ENCODE results near the gene CMTM2.

The CMTM2 gene

GRCh38 chr16:66585481-66586239 lies 6.4 kb downstream of the CMTM2 start:
- DNase-seq (ENCODE audit: low read depth in 1 of 2, low spot score in 1 of 2): peak in 1 of 2 experiments; percentile 86

DNA sequence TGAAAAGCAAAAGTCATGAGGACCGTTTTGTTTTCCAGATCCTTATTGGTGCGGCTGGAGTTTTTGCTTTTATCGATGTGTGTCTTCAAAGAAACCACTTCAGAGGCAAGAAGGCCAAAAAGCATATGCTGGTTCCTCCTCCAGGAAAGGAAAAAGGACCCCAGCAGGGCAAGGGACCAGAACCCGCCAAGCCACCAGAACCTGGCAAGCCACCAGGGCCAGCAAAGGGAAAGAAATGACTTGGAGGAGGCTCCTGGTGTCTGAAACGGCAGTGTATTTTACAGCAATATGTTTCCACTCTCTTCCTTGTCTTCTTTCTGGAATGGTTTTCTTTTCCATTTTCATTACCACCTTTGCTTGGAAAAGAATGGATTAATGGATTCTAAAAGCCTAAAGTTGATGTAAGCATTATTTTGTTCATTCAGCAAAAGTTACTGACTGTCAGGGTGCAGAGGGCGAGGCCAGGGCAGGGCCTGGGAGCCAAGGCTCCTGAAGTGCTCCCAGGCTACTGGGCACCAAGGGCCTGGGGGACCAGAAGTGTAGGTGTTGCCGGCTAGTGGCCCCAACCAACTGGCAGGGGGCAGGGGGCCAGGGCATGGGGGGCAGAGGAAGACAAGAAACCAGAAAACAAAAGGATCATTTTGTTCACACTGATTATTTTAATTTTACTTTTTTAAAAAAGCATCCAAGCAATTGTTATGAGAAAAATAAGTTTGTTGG lies 8.8 kb downstream of the CMTM2 start:
- H3K27ac ChIP-seq (replicated peaks): no peak overlapping the region
- no peaks in the 10 kb centered on the region for H3K27me3 ChIP-seq (ENCODE audit: insufficient read depth, poor library complexity, severe bottlenecking)
- TF ChIP-seq, protein P1, sequence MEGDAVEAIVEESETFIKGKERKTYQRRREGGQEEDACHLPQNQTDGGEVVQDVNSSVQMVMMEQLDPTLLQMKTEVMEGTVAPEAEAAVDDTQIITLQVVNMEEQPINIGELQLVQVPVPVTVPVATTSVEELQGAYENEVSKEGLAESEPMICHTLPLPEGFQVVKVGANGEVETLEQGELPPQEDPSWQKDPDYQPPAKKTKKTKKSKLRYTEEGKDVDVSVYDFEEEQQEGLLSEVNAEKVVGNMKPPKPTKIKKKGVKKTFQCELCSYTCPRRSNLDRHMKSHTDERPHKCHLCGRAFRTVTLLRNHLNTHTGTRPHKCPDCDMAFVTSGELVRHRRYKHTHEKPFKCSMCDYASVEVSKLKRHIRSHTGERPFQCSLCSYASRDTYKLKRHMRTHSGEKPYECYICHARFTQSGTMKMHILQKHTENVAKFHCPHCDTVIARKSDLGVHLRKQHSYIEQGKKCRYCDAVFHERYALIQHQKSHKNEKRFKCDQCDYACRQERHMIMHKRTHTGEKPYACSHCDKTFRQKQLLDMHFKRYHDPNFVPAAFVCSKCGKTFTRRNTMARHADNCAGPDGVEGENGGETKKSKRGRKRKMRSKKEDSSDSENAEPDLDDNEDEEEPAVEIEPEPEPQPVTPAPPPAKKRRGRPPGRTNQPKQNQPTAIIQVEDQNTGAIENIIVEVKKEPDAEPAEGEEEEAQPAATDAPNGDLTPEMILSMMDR (IDR thresholded peaks at IDR 0.05; ENCODE audit: insufficient read depth, low read length): no peak
- TF ChIP-seq SPI1 (IDR thresholded peaks at IDR 0.05; ENCODE audit: borderline replicate concordance, low read depth): no peak
- TF ChIP-seq, protein P2, sequence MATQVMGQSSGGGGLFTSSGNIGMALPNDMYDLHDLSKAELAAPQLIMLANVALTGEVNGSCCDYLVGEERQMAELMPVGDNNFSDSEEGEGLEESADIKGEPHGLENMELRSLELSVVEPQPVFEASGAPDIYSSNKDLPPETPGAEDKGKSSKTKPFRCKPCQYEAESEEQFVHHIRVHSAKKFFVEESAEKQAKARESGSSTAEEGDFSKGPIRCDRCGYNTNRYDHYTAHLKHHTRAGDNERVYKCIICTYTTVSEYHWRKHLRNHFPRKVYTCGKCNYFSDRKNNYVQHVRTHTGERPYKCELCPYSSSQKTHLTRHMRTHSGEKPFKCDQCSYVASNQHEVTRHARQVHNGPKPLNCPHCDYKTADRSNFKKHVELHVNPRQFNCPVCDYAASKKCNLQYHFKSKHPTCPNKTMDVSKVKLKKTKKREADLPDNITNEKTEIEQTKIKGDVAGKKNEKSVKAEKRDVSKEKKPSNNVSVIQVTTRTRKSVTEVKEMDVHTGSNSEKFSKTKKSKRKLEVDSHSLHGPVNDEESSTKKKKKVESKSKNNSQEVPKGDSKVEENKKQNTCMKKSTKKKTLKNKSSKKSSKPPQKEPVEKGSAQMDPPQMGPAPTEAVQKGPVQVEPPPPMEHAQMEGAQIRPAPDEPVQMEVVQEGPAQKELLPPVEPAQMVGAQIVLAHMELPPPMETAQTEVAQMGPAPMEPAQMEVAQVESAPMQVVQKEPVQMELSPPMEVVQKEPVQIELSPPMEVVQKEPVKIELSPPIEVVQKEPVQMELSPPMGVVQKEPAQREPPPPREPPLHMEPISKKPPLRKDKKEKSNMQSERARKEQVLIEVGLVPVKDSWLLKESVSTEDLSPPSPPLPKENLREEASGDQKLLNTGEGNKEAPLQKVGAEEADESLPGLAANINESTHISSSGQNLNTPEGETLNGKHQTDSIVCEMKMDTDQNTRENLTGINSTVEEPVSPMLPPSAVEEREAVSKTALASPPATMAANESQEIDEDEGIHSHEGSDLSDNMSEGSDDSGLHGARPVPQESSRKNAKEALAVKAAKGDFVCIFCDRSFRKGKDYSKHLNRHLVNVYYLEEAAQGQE (IDR thresholded peaks at IDR 0.05; ENCODE audit: insufficient replicate concordance, low read depth): no peak
- no peak for TF ChIP-seq GABPA (IDR thresholded peaks at IDR 0.05; ENCODE audit: low read depth)
- TF ChIP-seq POLR2AphosphoS5 (IDR thresholded peaks at IDR 0.05; ENCODE audit: low read depth): no peak
- DNase-seq (ENCODE audit: low read depth in 1 of 2, low spot score in 1 of 2): no peak
- H3K4me3 ChIP-seq (replicated peaks; ENCODE audit: insufficient read depth, low read length): no peak overlapping the region

More at GRCh38 chr16:66585481-66586239, 6.4 kb downstream of the CMTM2 start:
- Histone ChIP-seq H3K4me3 (replicated peaks; ENCODE audit: insufficient read depth, low read length) (no peak overlapping the region), H3K27ac (replicated peaks) (peak overlapping the region; percentile 71), H3K27me3 (ENCODE audit: insufficient read depth, poor library complexity, severe bottlenecking) (no peaks in the 10 kb centered on the region)
- peak; percentile 65; the same call in 1 of the 2 replicates for TF ChIP-seq SPI1 (IDR thresholded peaks at IDR 0.05; ENCODE audit: borderline replicate concordance, low read depth)
- TF ChIP-seq GABPA (IDR thresholded peaks at IDR 0.05; ENCODE audit: low read depth): no peak
- peak; percentile 40; the same call in 1 of the 2 replicates for TF ChIP-seq POLR2AphosphoS5 (IDR thresholded peaks at IDR 0.05; ENCODE audit: low read depth)

DNA sequence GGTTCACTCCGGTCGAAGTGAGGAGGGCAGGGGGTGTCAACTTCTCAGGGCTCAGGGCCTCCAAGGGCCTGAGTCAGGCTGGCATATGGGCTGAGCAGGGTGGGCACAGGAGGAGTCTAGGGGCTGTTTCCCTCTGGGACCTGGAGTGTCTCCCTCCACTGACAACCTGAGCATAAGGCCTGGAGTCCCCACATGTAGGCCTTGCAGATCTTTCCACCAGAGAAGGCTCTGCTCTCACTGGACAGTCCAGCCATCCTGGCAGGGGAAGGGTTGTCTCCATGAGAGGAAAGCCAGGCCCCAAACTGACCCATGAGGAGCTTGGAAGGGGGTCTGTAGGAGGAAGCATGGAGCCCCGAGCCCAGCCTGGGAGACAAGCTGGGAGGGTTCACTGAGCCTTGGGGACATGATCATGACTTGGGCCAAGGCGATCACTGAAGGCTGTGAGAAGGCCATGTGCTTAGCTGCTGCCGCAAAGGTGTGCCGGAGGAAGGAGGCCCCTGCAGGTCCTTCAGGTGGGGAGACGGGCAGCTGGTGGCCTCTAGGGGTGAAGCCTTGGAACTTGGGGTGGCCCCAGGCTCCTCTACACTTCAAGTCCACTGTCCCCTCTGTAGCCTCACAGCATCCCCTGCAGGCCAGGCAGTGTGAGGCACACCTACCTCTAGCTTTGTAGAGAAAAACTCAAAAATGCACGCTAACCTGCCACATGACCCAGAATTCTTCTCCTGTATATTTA lies 9.9 kb downstream of the CMTM2 start:
- no peaks in the 10 kb centered on the region for H3K27me3 ChIP-seq (ENCODE audit: insufficient read depth, poor library complexity, severe bottlenecking)
- no peak for TF ChIP-seq SPI1 (IDR thresholded peaks at IDR 0.05; ENCODE audit: borderline replicate concordance, low read depth)
- TF ChIP-seq, protein P1 (IDR thresholded peaks at IDR 0.05; ENCODE audit: insufficient read depth, low read length): peak; percentile 97
- peak; percentile 64 to 88 for DNase-seq (ENCODE audit: low read depth in 1 of 2, low spot score in 1 of 2)
- H3K27ac ChIP-seq (replicated peaks): peak overlapping the region; percentile 24
- H3K4me3 ChIP-seq (replicated peaks; ENCODE audit: insufficient read depth, low read length): no peak overlapping the region

DNA sequence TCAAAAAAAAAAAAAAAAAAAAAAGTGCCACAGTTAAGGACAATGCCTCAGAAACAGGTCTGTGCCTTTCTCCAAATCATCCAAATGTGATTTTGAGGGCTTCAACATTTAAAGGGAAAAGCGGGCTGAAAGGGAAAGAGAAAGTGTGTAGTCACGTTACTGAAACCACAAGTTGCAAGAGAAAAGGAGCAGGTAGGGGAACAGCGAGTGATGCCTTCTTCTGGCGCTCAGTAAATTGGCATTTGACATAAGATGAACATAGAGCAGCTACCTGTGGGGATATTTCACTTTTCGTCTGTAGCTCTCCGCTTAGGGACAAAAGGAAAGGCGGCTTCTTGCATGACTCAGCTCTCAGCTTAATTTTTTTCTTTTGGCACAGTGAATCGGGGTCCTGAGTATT lies 11.1 kb downstream of the CMTM2 start:
- DNase-seq (ENCODE audit: low read depth in 1 of 2, low spot score in 1 of 2): no peak
- no peak overlapping the region for H3K4me3 ChIP-seq (replicated peaks; ENCODE audit: insufficient read depth, low read length)
- H3K27me3 ChIP-seq (ENCODE audit: insufficient read depth, poor library complexity, severe bottlenecking): no peaks in the 10 kb centered on the region
- TF ChIP-seq POLR2AphosphoS5 (IDR thresholded peaks at IDR 0.05; ENCODE audit: low read depth): no peak
- TF ChIP-seq SPI1 (IDR thresholded peaks at IDR 0.05; ENCODE audit: borderline replicate concordance, low read depth): no peak
- TF ChIP-seq GABPA (IDR thresholded peaks at IDR 0.05; ENCODE audit: low read depth): no peak
- TF ChIP-seq, protein P1 (IDR thresholded peaks at IDR 0.05; ENCODE audit: insufficient read depth, low read length): no peak
- TF ChIP-seq, protein P2 (IDR thresholded peaks at IDR 0.05; ENCODE audit: insufficient replicate concordance, low read depth): no peak
- H3K27ac ChIP-seq (replicated peaks): no peak overlapping the region
